Measurements from ENCODE around the gene ZBTB33.
A peak's percentile ranks its signal among the peaks of the same experiment; 100 is the strongest.

Gene ZBTB33

DNA sequence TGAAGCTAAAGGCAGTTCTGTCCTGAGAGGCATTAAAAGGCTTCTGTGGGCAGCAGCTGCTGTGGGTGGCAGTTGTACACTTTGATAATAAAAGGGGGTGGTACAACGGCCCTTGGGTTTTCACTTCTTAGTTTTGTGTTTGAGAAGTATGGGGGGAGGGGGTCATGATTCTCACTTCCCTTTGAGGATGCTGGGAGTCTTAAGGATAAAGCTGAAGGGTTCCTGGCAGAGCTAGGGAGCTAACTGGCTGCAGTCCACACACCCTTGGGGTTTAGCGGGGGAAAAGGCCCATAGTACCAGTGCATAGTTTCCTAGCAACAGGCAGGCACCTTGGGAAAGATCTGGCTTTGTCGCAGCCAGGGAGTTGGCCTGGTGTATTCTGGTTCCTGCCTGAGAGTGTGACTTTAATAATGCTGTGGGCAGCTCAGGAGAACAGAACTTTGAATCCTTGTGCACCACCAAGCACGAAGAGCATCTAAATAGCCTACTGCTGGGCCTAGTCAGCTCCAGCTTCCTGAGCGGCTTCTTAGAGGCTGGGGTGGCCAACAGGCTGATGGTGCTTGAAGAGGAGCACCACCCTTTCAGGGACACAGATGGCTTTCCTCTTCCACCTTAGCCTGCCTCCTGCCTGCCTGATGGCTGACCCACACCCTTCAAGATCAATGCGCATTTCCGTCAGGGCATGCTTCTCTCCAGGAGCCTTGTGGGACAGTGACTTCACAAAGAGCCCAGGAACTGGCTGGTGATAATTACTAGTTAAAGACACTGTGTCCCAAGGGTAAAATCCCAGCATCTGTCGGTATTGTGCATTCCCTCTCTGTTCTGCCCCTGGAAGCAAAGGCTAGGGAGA is 12.5 kb downstream of the ZBTB33 start:
- H3K4me3 ChIP-seq (ENCODE audit: control insufficient read depth in 1 of 7, extremely low read depth in 1 of 7, insufficient read depth in 4 of 7, low read depth in 2 of 7, low read length in 6 of 7): no peak overlapping the region
- ChIA-PET CTCF (no interaction called here), POLR2A (no interaction called here)
- H3K4me1 ChIP-seq (ENCODE audit: control extremely low read depth in 1 of 4, control insufficient read depth in 4 of 4, insufficient read depth in 4 of 4, low read length in 3 of 4): no peaks in the 10 kb centered on the region
- DNase-seq: peak in 2 of 3 donors; percentile 36 to 46
- H3K27me3 ChIP-seq (replicated peaks in 2 of 5; ENCODE audit: control insufficient read depth in 4 of 5, insufficient read depth in 5 of 5, low read length in 4 of 5): peaks cover 0 to 34% (median 0%) of the 10 kb centered on the region in 5 experiments
- WGBS (ENCODE audit: insufficient coverage): 80% methylated on average over 8 of the region's 8 CpGs
- no peak overlapping the region for H3K27ac ChIP-seq (ENCODE audit: insufficient read depth in 1 of 2, low read depth in 1 of 2, low read length in 2 of 2, poor library complexity in 1 of 2, severe bottlenecking in 2 of 2)
- no peaks in the 10 kb centered on the region for H3K36me3 ChIP-seq (ENCODE audit: control insufficient read depth in 4 of 4, insufficient read depth in 4 of 4, low read length in 3 of 4)
- no peaks in the 10 kb centered on the region for H3K9me3 ChIP-seq (ENCODE audit: control extremely low read depth in 1 of 5, control insufficient read depth in 4 of 5, insufficient read depth in 2 of 5, low read depth in 1 of 5, low read length in 4 of 5)

DNA sequence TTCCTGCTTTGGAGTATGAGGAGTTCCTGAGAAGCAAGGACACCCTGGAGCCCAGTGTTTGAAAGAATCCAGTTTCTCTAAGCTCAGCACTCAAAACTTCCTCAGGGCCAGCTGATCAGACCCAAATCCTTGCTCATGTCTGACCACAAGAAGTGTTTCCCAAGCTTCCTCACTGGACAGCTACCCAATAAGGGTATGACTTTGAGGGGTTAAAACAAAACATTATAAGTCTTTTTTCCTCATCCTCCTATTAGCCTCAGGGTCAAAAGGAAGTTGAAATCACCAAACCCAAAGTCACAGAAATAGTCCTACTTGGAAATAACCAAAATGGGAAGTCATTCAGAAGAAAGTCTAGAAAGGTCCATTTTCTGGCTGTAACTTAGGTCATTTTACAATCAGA is 13.7 kb downstream of the ZBTB33 start:
- CTCF ChIA-PET: no interaction called here
- POLR2A ChIA-PET: no interaction called here

DNA sequence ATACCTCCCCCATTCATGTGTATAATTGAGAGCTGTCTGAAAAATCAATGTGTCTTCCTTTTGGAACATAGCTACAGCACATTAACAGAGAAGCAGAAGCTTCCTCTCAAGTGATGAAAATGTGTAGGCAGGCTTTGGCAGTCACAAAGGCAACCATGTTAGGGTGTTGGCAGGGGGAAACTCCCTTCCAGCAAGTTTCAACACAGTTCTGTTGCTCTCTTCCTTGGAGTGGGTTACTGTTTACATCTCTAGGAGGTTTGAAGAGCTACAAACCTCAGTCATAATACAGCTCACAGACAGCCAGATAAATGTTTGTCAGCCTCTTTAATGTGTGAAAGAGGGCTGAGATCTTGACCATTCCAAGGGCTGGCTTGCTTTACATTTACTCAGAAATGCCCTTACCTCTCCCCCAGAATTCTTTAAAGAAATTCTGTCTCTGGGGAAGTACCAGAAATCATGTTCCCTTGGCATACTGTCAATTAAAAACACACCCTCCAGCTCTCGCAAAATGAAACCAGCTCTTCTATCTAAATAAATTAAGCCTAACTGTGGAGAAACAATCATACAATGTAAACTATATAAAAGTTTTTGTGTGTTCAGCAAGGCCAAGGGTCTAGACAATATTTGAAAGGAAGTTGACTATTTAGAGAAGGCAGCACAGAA is 18.9 kb downstream of the ZBTB33 start:
- H3K4me3 ChIP-seq (ENCODE audit: control insufficient read depth in 1 of 7, extremely low read depth in 1 of 7, insufficient read depth in 4 of 7, low read depth in 2 of 7, low read length in 6 of 7): no peak overlapping the region

More for the DNA sequence above, 13.7 kb downstream of the ZBTB33 start:
- no peak for DNase-seq
- Histone ChIP-seq H3K4me1 (ENCODE audit: control extremely low read depth in 1 of 4, control insufficient read depth in 4 of 4, insufficient read depth in 4 of 4, low read length in 3 of 4) (no peaks in the 10 kb centered on the region), H3K27me3 (replicated peaks in 2 of 5; ENCODE audit: control insufficient read depth in 4 of 5, insufficient read depth in 5 of 5, low read length in 4 of 5) (peaks cover 0 to 32% (median 0%) of the 10 kb centered on the region in 5 experiments), H3K9me3 (ENCODE audit: control extremely low read depth in 1 of 5, control insufficient read depth in 4 of 5, insufficient read depth in 2 of 5, low read depth in 1 of 5, low read length in 4 of 5) (no peaks in the 10 kb centered on the region), H3K36me3 (ENCODE audit: control insufficient read depth in 4 of 4, insufficient read depth in 4 of 4, low read length in 3 of 4) (no peaks in the 10 kb centered on the region), H3K27ac (ENCODE audit: insufficient read depth in 1 of 2, low read depth in 1 of 2, low read length in 2 of 2, poor library complexity in 1 of 2, severe bottlenecking in 2 of 2) (no peak overlapping the region), H3K4me3 (ENCODE audit: control insufficient read depth in 1 of 7, extremely low read depth in 1 of 7, insufficient read depth in 4 of 7, low read depth in 2 of 7, low read length in 6 of 7) (no peak overlapping the region)

DNA sequence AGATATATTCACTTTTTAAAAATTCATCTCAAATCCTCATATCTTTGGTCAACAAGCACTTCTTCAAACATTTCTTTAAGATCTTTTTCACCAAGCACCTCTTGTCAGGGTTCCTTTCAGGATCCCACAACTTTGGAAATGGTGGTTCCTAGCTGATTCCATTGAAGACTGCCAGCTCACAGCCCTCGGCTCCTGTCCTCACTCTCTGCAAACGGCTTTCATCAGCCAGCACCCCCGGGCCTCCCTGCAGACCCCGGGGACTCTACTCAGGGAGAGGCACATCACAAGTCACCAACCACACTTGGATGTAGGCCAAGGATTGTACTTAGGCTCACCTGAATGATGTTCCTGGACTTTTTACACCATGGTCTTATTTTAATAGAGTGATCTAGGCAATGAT is 20.0 kb downstream of the ZBTB33 start:
- Histone ChIP-seq H3K27me3 (replicated peaks in 2 of 5; ENCODE audit: control insufficient read depth in 4 of 5, insufficient read depth in 5 of 5, low read length in 4 of 5) (peaks cover 0 to 17% (median 0%) of the 10 kb centered on the region in 5 experiments), H3K9me3 (ENCODE audit: control extremely low read depth in 1 of 5, control insufficient read depth in 4 of 5, insufficient read depth in 2 of 5, low read depth in 1 of 5, low read length in 4 of 5) (no peaks in the 10 kb centered on the region), H3K27ac (ENCODE audit: insufficient read depth in 1 of 2, low read depth in 1 of 2, low read length in 2 of 2, poor library complexity in 1 of 2, severe bottlenecking in 2 of 2) (no peak overlapping the region), H3K36me3 (ENCODE audit: control insufficient read depth in 4 of 4, insufficient read depth in 4 of 4, low read length in 3 of 4) (no peaks in the 10 kb centered on the region), H3K4me3 (ENCODE audit: control insufficient read depth in 1 of 7, extremely low read depth in 1 of 7, insufficient read depth in 4 of 7, low read depth in 2 of 7, low read length in 6 of 7) (no peak overlapping the region), H3K4me1 (ENCODE audit: control extremely low read depth in 1 of 4, control insufficient read depth in 4 of 4, insufficient read depth in 4 of 4, low read length in 3 of 4) (no peaks in the 10 kb centered on the region)
- DNase-seq: no peak
- CTCF ChIA-PET: no interaction called here
- POLR2A ChIA-PET: no interaction called here
- 76% methylated on average over 4 of the region's 4 CpGs for WGBS (ENCODE audit: insufficient coverage)

More for the DNA sequence above, 18.9 kb downstream of the ZBTB33 start:
- peak in 2 of 3 donors; percentile 60 to 67 for DNase-seq
- Histone ChIP-seq H3K27me3 (replicated peaks in 2 of 5; ENCODE audit: control insufficient read depth in 4 of 5, insufficient read depth in 5 of 5, low read length in 4 of 5) (peaks cover 0 to 9% (median 0%) of the 10 kb centered on the region in 5 experiments), H3K4me1 (ENCODE audit: control extremely low read depth in 1 of 4, control insufficient read depth in 4 of 4, insufficient read depth in 4 of 4, low read length in 3 of 4) (no peaks in the 10 kb centered on the region), H3K9me3 (ENCODE audit: control extremely low read depth in 1 of 5, control insufficient read depth in 4 of 5, insufficient read depth in 2 of 5, low read depth in 1 of 5, low read length in 4 of 5) (no peaks in the 10 kb centered on the region), H3K27ac (ENCODE audit: insufficient read depth in 1 of 2, low read depth in 1 of 2, low read length in 2 of 2, poor library complexity in 1 of 2, severe bottlenecking in 2 of 2) (no peak overlapping the region), H3K36me3 (ENCODE audit: control insufficient read depth in 4 of 4, insufficient read depth in 4 of 4, low read length in 3 of 4) (no peaks in the 10 kb centered on the region)
- ChIA-PET CTCF (no interaction called here), POLR2A (no interaction called here)
- WGBS (ENCODE audit: insufficient coverage): no CpG with 5 or more reads among the region's 1 CpG

DNA sequence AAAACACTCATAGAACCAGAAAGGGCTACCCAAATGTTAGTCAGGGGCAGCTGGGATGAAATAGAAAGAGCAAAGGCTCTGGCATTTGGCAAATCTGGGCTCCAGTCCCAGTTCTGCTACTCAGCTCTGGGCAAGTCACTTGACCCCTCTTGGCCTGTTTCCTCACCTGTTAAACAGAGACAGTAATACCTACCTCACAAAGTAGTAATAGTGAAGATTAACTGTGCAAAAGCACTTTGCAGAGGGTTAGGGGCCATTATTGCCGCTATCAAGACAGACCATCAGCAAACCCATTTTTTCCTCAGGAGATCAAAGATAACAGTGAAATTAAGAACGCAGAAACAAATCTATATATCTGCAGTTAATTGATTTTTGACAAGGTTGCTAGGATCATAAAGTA is 20.6 kb downstream of the ZBTB33 start:
- H3K9me3 ChIP-seq (ENCODE audit: control extremely low read depth in 1 of 5, control insufficient read depth in 4 of 5, insufficient read depth in 2 of 5, low read depth in 1 of 5, low read length in 4 of 5): no peaks in the 10 kb centered on the region

DNA sequence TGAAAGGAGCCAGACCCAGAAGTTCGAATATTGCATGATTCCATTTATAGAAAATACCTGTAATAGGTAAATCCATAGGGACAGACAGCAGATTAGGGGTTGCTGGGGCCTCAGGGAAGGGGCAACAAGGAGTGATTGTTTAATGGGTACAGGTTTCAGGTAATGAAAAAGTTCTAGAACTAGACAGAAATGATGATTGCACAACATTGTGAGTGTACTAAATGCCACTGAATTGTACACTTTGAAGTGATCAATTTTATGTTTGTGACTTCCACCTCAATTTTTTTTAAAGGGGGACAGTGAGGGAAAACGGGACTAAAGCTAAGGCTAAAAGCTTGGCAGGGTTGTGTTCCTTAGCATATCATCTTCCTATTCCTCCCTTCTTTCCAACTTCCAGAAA is 23.5 kb downstream of the ZBTB33 start:
- Histone ChIP-seq H3K36me3 (ENCODE audit: control insufficient read depth in 4 of 4, insufficient read depth in 4 of 4, low read length in 3 of 4) (no peaks in the 10 kb centered on the region), H3K4me1 (ENCODE audit: control extremely low read depth in 1 of 4, control insufficient read depth in 4 of 4, insufficient read depth in 4 of 4, low read length in 3 of 4) (no peaks in the 10 kb centered on the region), H3K27ac (ENCODE audit: insufficient read depth in 1 of 2, low read depth in 1 of 2, low read length in 2 of 2, poor library complexity in 1 of 2, severe bottlenecking in 2 of 2) (no peak overlapping the region), H3K9me3 (ENCODE audit: control extremely low read depth in 1 of 5, control insufficient read depth in 4 of 5, insufficient read depth in 2 of 5, low read depth in 1 of 5, low read length in 4 of 5) (no peaks in the 10 kb centered on the region), H3K27me3 (replicated peaks in 2 of 5; ENCODE audit: control insufficient read depth in 4 of 5, insufficient read depth in 5 of 5, low read length in 4 of 5) (peaks cover 0 to 34% (median 0%) of the 10 kb centered on the region in 5 experiments), H3K4me3 (ENCODE audit: control insufficient read depth in 1 of 7, extremely low read depth in 1 of 7, insufficient read depth in 4 of 7, low read depth in 2 of 7, low read length in 6 of 7) (no peak overlapping the region)
- DNase-seq: no peak
- WGBS (ENCODE audit: insufficient coverage): 88% methylated on average over 1 of the region's 2 CpGs
- ChIA-PET POLR2A (no interaction called here), CTCF (interaction anchor here (1.0 kb wide), 2 partner anchors 23 to 27 kb away, joined by 3 to 5 read pairs; partner anchors contain the start of gene ZBTB33)

More for the DNA sequence above, 20.6 kb downstream of the ZBTB33 start:
- H3K4me1 ChIP-seq (ENCODE audit: control extremely low read depth in 1 of 4, control insufficient read depth in 4 of 4, insufficient read depth in 4 of 4, low read length in 3 of 4): no peaks in the 10 kb centered on the region
- WGBS (ENCODE audit: insufficient coverage): no CpG with 5 or more reads among the region's 2 CpGs
- ChIA-PET CTCF (no interaction called here), POLR2A (interaction anchor here (0.6 kb wide), 1 partner anchor 333 kb away, joined by 3 read pairs; no protein-coding TSS in a partner anchor)
- H3K4me3 ChIP-seq (ENCODE audit: control insufficient read depth in 1 of 7, extremely low read depth in 1 of 7, insufficient read depth in 4 of 7, low read depth in 2 of 7, low read length in 6 of 7): no peak overlapping the region
- no peak overlapping the region for H3K27ac ChIP-seq (ENCODE audit: insufficient read depth in 1 of 2, low read depth in 1 of 2, low read length in 2 of 2, poor library complexity in 1 of 2, severe bottlenecking in 2 of 2)
- peaks cover 0 to 17% (median 0%) of the 10 kb centered on the region in 5 experiments for H3K27me3 ChIP-seq (replicated peaks in 2 of 5; ENCODE audit: control insufficient read depth in 4 of 5, insufficient read depth in 5 of 5, low read length in 4 of 5)
- no peaks in the 10 kb centered on the region for H3K36me3 ChIP-seq (ENCODE audit: control insufficient read depth in 4 of 4, insufficient read depth in 4 of 4, low read length in 3 of 4)
- no peak for DNase-seq

DNA sequence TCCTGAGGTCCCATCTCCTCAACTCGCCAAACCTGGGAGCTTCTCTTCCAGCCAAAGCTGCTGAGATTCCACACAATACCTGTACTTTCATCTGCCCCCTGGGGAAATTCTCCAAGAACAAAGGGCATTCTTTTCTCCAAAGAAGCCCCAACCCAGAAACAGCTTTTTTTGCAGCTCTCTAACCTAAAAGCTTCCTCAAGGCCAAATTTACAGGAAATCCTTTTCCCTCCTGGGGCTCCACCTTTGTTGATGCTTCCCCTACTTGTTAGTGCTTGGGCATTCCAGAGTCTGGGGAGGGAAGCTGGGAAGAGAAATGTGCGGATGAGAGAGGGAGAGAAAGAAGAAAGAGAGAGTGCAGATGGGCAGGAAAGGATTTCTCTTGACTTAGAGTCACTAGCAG is 24.3 kb downstream of the ZBTB33 start:
- POLR2A ChIA-PET: no interaction called here
- Histone ChIP-seq H3K27me3 (replicated peaks in 2 of 5; ENCODE audit: control insufficient read depth in 4 of 5, insufficient read depth in 5 of 5, low read length in 4 of 5) (peaks cover 0 to 38% (median 0%) of the 10 kb centered on the region in 5 experiments), H3K27ac (ENCODE audit: insufficient read depth in 1 of 2, low read depth in 1 of 2, low read length in 2 of 2, poor library complexity in 1 of 2, severe bottlenecking in 2 of 2) (no peak overlapping the region), H3K36me3 (ENCODE audit: control insufficient read depth in 4 of 4, insufficient read depth in 4 of 4, low read length in 3 of 4) (no peaks in the 10 kb centered on the region), H3K9me3 (ENCODE audit: control extremely low read depth in 1 of 5, control insufficient read depth in 4 of 5, insufficient read depth in 2 of 5, low read depth in 1 of 5, low read length in 4 of 5) (no peaks in the 10 kb centered on the region), H3K4me3 (ENCODE audit: control insufficient read depth in 1 of 7, extremely low read depth in 1 of 7, insufficient read depth in 4 of 7, low read depth in 2 of 7, low read length in 6 of 7) (no peak overlapping the region), H3K4me1 (ENCODE audit: control extremely low read depth in 1 of 4, control insufficient read depth in 4 of 4, insufficient read depth in 4 of 4, low read length in 3 of 4) (no peaks in the 10 kb centered on the region)
- CTCF ChIA-PET: interaction anchor here (1.0 kb wide), 1 partner anchor 26 kb away, joined by 3 read pairs; no protein-coding TSS in a partner anchor
- WGBS (ENCODE audit: insufficient coverage): 62% methylated on average over 2 of the region's 2 CpGs
- DNase-seq: no peak

All from common myeloid progenitor, CD34-positive (primary cell).